Amniotic epithelial cell (primary cell): ENCODE measurements around the gene SH2D6.

Experiments used
- DNase-seq: peaks from one replicate; pipeline ENCODE4 v3.0.0-alpha.2; 2010; ENCODE audit warnings: low read depth

The SH2D6 gene

DNA sequence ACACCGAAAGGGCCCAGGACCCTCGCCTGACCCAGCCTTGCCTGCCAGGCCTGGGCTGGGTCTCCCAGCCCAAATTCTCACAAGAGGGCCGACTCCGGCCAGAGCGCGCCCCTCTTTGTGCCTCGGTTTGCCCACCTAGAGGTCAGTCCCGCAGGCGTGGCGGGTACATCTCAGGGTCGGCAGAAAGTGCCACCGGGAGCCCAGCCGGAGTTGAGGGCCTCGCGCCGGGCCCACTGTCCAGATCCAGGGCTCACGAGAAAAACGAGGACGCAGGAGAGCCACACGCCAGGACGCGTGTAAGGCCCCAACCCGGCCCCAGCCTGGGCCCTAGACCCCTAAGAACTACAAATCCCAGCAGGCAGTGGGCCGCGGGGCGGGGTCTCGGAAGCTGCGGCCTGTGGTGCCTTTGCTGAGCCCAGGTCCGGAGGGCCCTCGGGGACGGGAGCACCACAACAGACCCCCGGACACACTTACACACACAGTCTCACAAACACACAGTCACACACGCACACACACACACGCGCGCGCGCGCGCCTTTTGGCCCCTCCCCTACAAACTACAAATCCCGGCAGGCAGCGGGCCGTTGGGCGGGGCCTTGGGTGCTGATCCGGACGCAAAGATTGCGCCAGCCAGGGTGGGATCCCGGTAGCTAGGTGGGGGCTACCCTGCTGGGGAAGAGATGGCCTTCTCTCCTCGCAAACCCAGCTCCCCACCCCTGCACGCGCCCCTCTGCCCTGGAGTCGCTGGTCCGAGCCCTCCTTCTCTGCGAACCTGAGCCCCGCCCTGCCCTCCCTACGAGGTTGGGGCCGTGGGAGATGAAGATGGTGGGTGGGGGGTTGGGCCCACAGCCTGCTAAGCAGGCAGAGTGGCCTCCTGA is at the start of gene SH2D6:
SH2D6 (plus strand) TSS at position 583 of the 877 bp plus-strand sequence. CDS start 10,752 bp downstream, outside the sequence.
- DNase-seq, result peak; percentile 75

DNA sequence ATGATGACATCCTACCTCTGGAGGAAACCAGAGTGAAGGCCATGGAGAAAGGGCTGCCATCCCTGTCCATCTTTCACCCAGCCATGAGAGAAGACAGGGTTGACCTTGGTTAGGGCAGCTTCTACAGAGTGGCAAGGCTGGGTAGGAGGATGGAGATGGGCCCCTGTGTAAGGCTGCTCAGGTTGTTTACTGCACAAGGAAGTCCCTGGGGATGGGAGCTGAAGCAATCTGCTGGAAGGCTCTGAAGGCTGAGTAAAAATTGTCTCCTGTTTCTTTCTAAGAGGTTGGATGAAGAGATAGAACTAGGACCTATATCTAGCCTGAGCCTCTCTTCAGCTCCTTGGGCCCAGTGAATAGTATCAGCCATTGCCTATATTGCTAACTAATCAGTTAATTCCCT is 49.6 kb upstream of the SH2D6 start:
- no peak for DNase-seq

- no peak for DNase-seq
Observed at GRCh38 chr2:85369500-85369899, 49.0 kb upstream of the SH2D6 start.

- DNase-seq, result no peak
Observed at GRCh38 chr2:85371045-85371444, 47.5 kb upstream of the SH2D6 start.

GRCh38 chr2:85376291-85377065 is 42.0 kb upstream of the SH2D6 start:
- DNase-seq, result no peak

- no peak for DNase-seq
Observed at GRCh38 chr2:85377083-85377482, 41.4 kb upstream of the SH2D6 start.

- no peak for DNase-seq
Observed at GRCh38 chr2:85378257-85378656, 40.3 kb upstream of the SH2D6 start.

DNA sequence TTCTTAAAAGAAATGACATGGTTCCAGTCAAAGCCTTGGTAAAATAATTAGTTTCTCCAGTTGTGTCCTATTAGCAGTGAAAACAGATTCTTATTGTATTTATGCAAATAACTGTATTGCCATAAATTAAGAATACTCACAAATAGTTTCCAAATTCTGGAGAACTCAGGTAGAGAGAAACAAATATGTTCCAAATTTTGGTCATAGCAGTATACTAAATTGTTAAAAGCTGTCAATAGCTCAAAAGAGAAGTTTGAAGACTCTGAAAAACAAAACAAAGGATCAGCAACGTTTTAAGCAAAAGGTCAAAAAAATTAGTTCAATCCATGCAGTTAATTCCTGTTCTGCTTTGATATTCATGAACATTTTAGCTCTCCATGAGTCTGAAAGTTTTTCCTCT is 38.5 kb upstream of the SH2D6 start:
- DNase-seq, result no peak

GRCh38 chr2:85383151-85383550 is 35.4 kb upstream of the SH2D6 start:
- peak; percentile 7 for DNase-seq

- DNase-seq, result no peak
Observed at GRCh38 chr2:85383850-85384249, 34.7 kb upstream of the SH2D6 start.

DNA sequence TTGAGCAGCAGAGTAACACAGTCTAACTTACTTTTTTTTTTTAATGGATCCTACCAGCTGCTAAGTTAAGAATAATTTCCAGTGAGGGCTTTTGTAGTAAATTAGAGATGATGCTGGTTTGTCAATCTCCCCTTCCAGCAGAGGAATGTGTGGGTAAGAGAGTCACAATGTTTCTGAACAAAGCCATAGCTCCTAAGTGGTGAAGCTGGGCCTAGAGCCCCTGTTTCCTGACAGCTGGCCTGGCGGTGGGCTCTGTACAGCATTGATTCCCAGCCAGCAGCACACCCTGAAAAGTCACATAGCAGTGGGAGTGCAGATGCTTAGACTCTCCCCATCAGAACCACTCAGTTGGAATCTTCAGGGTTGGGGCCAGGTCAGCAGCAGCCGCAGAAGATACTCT is 32.8 kb upstream of the SH2D6 start:
- DNase-seq, result no peak

DNA sequence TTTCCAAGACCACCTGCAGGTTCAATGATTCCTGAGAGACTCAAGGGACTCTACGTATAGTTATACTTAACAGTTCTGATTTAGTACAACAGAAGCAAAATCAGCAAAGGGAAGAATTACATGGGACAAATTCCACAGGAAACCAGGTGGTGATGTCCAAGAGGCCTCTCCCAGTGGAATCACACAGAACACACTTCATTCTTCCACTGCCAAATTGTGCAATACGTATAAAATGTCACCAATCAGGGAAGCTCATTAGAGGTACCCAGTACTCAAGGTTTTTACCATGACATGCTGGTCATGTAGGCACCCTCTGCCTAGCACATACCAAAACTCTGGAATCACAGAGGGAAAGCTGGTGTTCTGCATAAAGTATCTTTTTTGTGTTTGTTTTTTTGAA is 30.8 kb upstream of the SH2D6 start:
- no peak for DNase-seq

GRCh38 chr2:85388878-85389538 is 29.5 kb upstream of the SH2D6 start:
- no peak for DNase-seq

- DNase-seq, result peak; percentile 35
Observed at GRCh38 chr2:85390941-85391669, 27.4 kb upstream of the SH2D6 start.

- DNase-seq, result no peak
Observed at GRCh38 chr2:85393836-85394235, 24.7 kb upstream of the SH2D6 start.

- DNase-seq, result no peak
Observed at GRCh38 chr2:85394261-85394681, 24.2 kb upstream of the SH2D6 start.

DNA sequence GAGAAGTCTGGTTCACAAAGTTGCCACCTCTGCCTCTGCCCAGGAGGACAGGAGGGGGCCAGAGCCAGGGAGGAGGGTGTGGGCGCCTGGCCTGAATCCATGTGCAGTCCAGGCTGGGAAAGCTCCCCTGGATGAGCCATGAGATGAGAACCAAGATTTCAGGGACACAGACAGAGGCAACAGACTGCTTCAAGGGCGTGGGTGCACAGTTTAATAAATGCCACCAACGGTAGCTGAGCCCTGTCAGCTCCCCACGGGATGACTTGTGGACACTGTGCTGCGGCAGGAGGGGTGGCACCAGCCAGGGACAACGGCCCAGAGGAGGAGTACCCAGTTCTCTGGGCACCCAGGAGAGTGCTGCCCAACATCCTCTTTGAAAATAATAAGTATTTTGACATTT is 23.5 kb upstream of the SH2D6 start:
- DNase-seq, result no peak

- no peak for DNase-seq
Observed at GRCh38 chr2:85395912-85396475, 22.5 kb upstream of the SH2D6 start.

GRCh38 chr2:85396531-85397470 is 21.7 kb upstream of the SH2D6 start:
- DNase-seq, result no peak

DNA sequence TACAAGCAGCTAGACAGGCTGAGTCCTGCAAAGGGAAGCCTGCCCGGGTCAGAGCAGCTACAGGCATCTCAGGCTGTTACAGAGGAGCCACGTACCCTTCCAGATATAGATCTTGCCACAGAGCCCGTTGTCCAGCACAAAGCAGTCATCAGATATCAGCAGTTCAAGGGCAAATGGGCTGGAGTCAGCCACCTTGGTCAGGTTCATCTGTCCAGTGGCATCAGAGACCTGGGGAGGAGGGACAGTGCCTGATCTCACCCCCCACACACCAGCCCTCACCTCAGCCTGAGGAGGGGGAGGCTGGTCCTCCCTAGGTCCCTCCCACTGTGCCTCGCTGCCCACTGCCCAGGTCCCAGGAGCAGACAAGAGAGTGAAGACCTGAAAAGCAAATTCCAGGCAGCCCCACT is 20.6 kb upstream of the SH2D6 start:
- no peak for DNase-seq
